OCI-LY7 (cell line): Measurements from ENCODE around the gene RNF138. TPM values are rescaled to one million over a fixed set of nuclear protein-coding genes. Genes with fewer than 3 reads are reported as not detected.

Experiments used
- Bru-seq: library from RNA; stranded (reverse); fragments of 400-500 nt; gene quantifications from one replicate; lab custom pipeline; 2021; lab: Mats Ljungman, UMichigan
- BruChase-seq, 2 experiments: library from RNA; stranded (reverse); fragments of 400-500 nt; gene quantifications; one replicate each; lab custom pipeline; 2021; lab: Mats Ljungman, UMichigan
- BruUV-seq: library from RNA; stranded (reverse); fragments of 400-500 nt; replicated peaks from 2 replicates; lab custom pipeline; 2021; lab: Mats Ljungman, UMichigan
- CTCF ChIA-PET: fragments of 300-600 bp; sonication (Branson Sonifier 250); formaldehyde crosslinking; loops from one replicate; lab custom pipeline; 2022; ENCODE audit warnings: antibody characterized with exemption; ENCODE audit not compliant: unreplicated experiment; lab: Charles Lee
- POLR2A ChIA-PET: fragments of 300-600 bp; sonication (Branson Sonifier 250); formaldehyde crosslinking; loops from one replicate; lab custom pipeline; 2022; ENCODE audit warnings: antibody characterized with exemption; lab: Charles Lee
- DNase-seq: peaks from one replicate; pipeline ENCODE4 v3.0.0-alpha.2; 2015; ENCODE audit warnings: low spot score
- H2AFZ ChIP-seq: fragments of 200-600 bp; sonication (generic), shearing (Covaris generic); 2 replicates; pipeline ENCODE4 v1.6.1; 2014; ENCODE audit warnings: mild to moderate bottlenecking, antibody characterized with exemption, low read length, moderate library complexity
- H3K27ac ChIP-seq: fragments of 200-600 bp; sonication (generic); 2 replicates; pipeline ENCODE4 v1.5.1; 2014; ENCODE audit warnings: mixed run types, low read depth, mild to moderate bottlenecking, moderate library complexity, low read length, inconsistent platforms; ENCODE audit not compliant: poor library complexity, severe bottlenecking
- H3K36me3 ChIP-seq: fragments of 200-600 bp; sonication (generic); 2 replicates; pipeline ENCODE4 v1.6.1; 2014; ENCODE audit warnings: mild to moderate bottlenecking, antibody characterized with exemption, low read length, moderate library complexity, mixed read lengths; ENCODE audit not compliant: insufficient read depth
- H3K4me1 ChIP-seq: fragments of 200-600 bp; sonication (generic); 2 replicates; pipeline ENCODE4 v1.5.1; 2014; ENCODE audit warnings: mild to moderate bottlenecking, low read length; ENCODE audit not compliant: insufficient read depth, poor library complexity, severe bottlenecking
- H3K4me2 ChIP-seq: fragments of 200-600 bp; sonication (generic); 2 replicates; pipeline ENCODE4 v1.6.1; 2014; ENCODE audit warnings: mild to moderate bottlenecking, low read length
- H3K4me3 ChIP-seq: fragments of 200-600 bp; sonication (generic); 2 replicates; pipeline ENCODE4 v1.5.1; 2014; ENCODE audit warnings: mild to moderate bottlenecking, low read depth, low read length; ENCODE audit not compliant: poor library complexity, severe bottlenecking
- H3K79me2 ChIP-seq: fragments of 200-600 bp; sonication (generic); 2 replicates; pipeline ENCODE4 v1.6.1; 2016; ENCODE audit warnings: low read depth, mild to moderate bottlenecking, low read length, moderate library complexity, mixed read lengths; ENCODE audit not compliant: insufficient read depth
- H3K9me2 ChIP-seq: fragments of 200-600 bp; sonication (generic); 2 replicates; pipeline ENCODE4 v1.6.1; 2016; ENCODE audit warnings: mild to moderate bottlenecking, low read length, mixed read lengths; ENCODE audit not compliant: insufficient read depth
- H3K9me3 ChIP-seq: fragments of 200-600 bp; sonication (generic); 2 replicates; pipeline ENCODE4 v1.6.1; 2014; ENCODE audit warnings: mild to moderate bottlenecking, mixed run types, low read length, mixed read lengths
- H4K20me1 ChIP-seq: fragments of 200-600 bp; sonication (generic); 2 replicates; pipeline ENCODE4 v1.6.1; 2014; ENCODE audit warnings: mild to moderate bottlenecking, antibody characterized with exemption, low read length, moderate library complexity, mixed read lengths; ENCODE audit not compliant: insufficient read depth
- intact Hi-C: fragments of 100-400 bp; cut with micrococcal nuclease; formaldehyde crosslinking; loops from one replicate; pipeline ENCODE4 v1.10.0; 2022; ENCODE audit not compliant: unreplicated experiment
- long read RNA-seq: library from polyadenylated mRNA; stranded (forward); transcript quantifications from one replicate; pipeline ENCODE4 v2.0.0, GENCODE V29; 2022
- total RNA-seq, 2 experiments: library from RNA; depleted of rRNA in 1 of 2; stranded (reverse); fragments of >200 nt in 1 of 2; shearing (Covaris generic) in 1 of 2; gene quantifications; 2 replicates each; pipeline ENCODE4 v1.2.3, GENCODE V29; 2014 to 2022
- TF ChIP-seq, protein P1 (sequence below): fragments of 200-600 bp; sonication (generic); conservative IDR thresholded peaks from 2 replicates; pipeline ENCODE4 v1.5.1; 2014; ENCODE audit warnings: mild to moderate bottlenecking, antibody characterized with exemption, low read length, moderate library complexity, mixed read lengths

RNF138 gene
- total RNA-seq (2014; rRNA removed; shearing (Covaris generic)) (17.5 and 25.8 TPM in 2 replicates), total RNA-seq (2022) (32.7 and 39.1 TPM in 2 replicates), Bru-seq, nascent RNA (percentile 80 among the genes with signal in this experiment), BruChase-seq, experiment 1, labeled RNA remaining after a 6-hour chase (percentile 83 among the genes with signal in this experiment), BruChase-seq, experiment 2, labeled RNA remaining after a 2-hour chase (percentile 90 among the genes with signal in this experiment)
- long read RNA-seq, transcript RNF138-202 (8 exons, 3,570 nt) = major isoform, 40 of 71 reads
- long read RNA-seq, partial matches to known transcripts = 24 of 71 reads
- long read RNA-seq, other reads (novel, unspliced or antisense) = 6 of 71 reads

GRCh38 chr18:32091724-32092421, at the start of gene RNF138:
Gene RNF138 (plus strand): TSS chr18:32091874. CDS start chr18:32092777, 903 bp downstream.
- CTCF ChIA-PET = no interaction called here
- peak within 1 kb of the TSS; percentile 90 for H3K4me2 ChIP-seq
- peaks cover 25% of the 10 kb centered on the region for H3K4me1 ChIP-seq
- TF ChIP-seq, protein P1, sequence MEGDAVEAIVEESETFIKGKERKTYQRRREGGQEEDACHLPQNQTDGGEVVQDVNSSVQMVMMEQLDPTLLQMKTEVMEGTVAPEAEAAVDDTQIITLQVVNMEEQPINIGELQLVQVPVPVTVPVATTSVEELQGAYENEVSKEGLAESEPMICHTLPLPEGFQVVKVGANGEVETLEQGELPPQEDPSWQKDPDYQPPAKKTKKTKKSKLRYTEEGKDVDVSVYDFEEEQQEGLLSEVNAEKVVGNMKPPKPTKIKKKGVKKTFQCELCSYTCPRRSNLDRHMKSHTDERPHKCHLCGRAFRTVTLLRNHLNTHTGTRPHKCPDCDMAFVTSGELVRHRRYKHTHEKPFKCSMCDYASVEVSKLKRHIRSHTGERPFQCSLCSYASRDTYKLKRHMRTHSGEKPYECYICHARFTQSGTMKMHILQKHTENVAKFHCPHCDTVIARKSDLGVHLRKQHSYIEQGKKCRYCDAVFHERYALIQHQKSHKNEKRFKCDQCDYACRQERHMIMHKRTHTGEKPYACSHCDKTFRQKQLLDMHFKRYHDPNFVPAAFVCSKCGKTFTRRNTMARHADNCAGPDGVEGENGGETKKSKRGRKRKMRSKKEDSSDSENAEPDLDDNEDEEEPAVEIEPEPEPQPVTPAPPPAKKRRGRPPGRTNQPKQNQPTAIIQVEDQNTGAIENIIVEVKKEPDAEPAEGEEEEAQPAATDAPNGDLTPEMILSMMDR = no peak
- intact Hi-C loops = loop anchor here (1.0 to 5.0 kb wide), 3 partner anchors 74 to 405 kb away; partner anchors contain the start of genes RNF125 and TRAPPC8
- POLR2A ChIA-PET = interaction anchor here (0.5 to 1.0 kb wide), 5 partner anchors 24 to 359 kb away, joined by 3 to 5 read pairs (median 4); no protein-coding TSS in a partner anchor
- no peaks in the 10 kb centered on the region for H3K9me2 ChIP-seq
- H3K9me3 ChIP-seq = no peaks in the 10 kb centered on the region
- H2AFZ ChIP-seq = peak within 1 kb of the TSS; percentile 50; the same call in 1 of the 2 replicates
- peaks cover 28% of the 10 kb centered on the region for H3K36me3 ChIP-seq
- BruUV-seq = TSS peak; percentile 79
- H3K27ac ChIP-seq = peak within 1 kb of the TSS; percentile 97
- peaks cover 43% of the 10 kb centered on the region for H3K79me2 ChIP-seq
- DNase-seq = peak; percentile 84
- H4K20me1 ChIP-seq = peaks cover 9% of the 10 kb centered on the region; the same call in 1 of the 2 replicates
- peak within 1 kb of the TSS; percentile 96 for H3K4me3 ChIP-seq

- POLR2A ChIA-PET = no interaction called here
Observed at GRCh38 chr18:32042337-32042736, 49.3 kb upstream of the RNF138 start.

More at GRCh38 chr18:32042337-32042736, 49.3 kb upstream of the RNF138 start:
- H4K20me1 ChIP-seq = no peaks in the 10 kb centered on the region
- no peak overlapping the region for H3K4me3 ChIP-seq
- H3K4me2 ChIP-seq = no peak overlapping the region
- no peak for DNase-seq
- BruUV-seq = no TSS peak
- peaks cover 5% of the 10 kb centered on the region; the same call in 1 of the 2 replicates for H3K36me3 ChIP-seq
- no peaks in the 10 kb centered on the region for H3K9me2 ChIP-seq
- H3K4me1 ChIP-seq = peaks cover 4% of the 10 kb centered on the region
- H2AFZ ChIP-seq = no peak overlapping the region
- CTCF ChIA-PET = no interaction called here
- H3K9me3 ChIP-seq = no peaks in the 10 kb centered on the region
- no peaks in the 10 kb centered on the region for H3K79me2 ChIP-seq
- intact Hi-C loops = no loop called here
- TF ChIP-seq, protein P1 = no peak
- no peak overlapping the region for H3K27ac ChIP-seq
